ENCODE data around the gene CPED1.
"Not testable (repeated sequence)": the region's sequence is repeated elsewhere in the genome, so short reads cannot be mapped to it uniquely, and the experiment has no call there.

The CPED1 gene

GRCh38 chr7:121187222-121187621, 198.7 kb downstream of the CPED1 start:
- no peak for DNase-seq (ENCODE audit: low read depth)

- no peak for DNase-seq (ENCODE audit: low read depth)
Measured at GRCh38 chr7:121187676-121188075, 199.2 kb downstream of the CPED1 start.

- DNase-seq (ENCODE audit: low read depth) = no peak
Measured at GRCh38 chr7:121192834-121193233, 204.3 kb downstream of the CPED1 start.

- no peak for DNase-seq (ENCODE audit: low read depth)
Measured at GRCh38 chr7:121195010-121195409, 206.5 kb downstream of the CPED1 start.

- no peak for DNase-seq (ENCODE audit: low read depth)
Measured at GRCh38 chr7:121195874-121196273, 207.4 kb downstream of the CPED1 start.

- no peak for DNase-seq (ENCODE audit: low read depth)
Measured at GRCh38 chr7:121196286-121196685, 207.8 kb downstream of the CPED1 start.

GRCh38 chr7:121197455-121197854, 208.9 kb downstream of the CPED1 start:
- DNase-seq (ENCODE audit: low read depth) = no peak

GRCh38 chr7:121198502-121198901, 210.0 kb downstream of the CPED1 start:
- no peak for DNase-seq (ENCODE audit: low read depth)

GRCh38 chr7:121202125-121202524, 213.6 kb downstream of the CPED1 start:
- no peak for DNase-seq (ENCODE audit: low read depth)

- no peak for DNase-seq (ENCODE audit: low read depth)
Measured at GRCh38 chr7:121202834-121203233, 214.3 kb downstream of the CPED1 start.

GRCh38 chr7:121204537-121204936, 216.0 kb downstream of the CPED1 start:
- DNase-seq (ENCODE audit: low read depth) = no peak

- DNase-seq (ENCODE audit: low read depth) = no peak
Measured at GRCh38 chr7:121205777-121206176, 217.3 kb downstream of the CPED1 start.

GRCh38 chr7:121211253-121211652, 222.7 kb downstream of the CPED1 start:
- DNase-seq (ENCODE audit: low read depth) = no peak

GRCh38 chr7:121212036-121212435, 223.5 kb downstream of the CPED1 start:
- DNase-seq (ENCODE audit: low read depth) = no peak

GRCh38 chr7:121214657-121215056, 226.1 kb downstream of the CPED1 start:
- DNase-seq (ENCODE audit: low read depth) = no peak

- no peak for DNase-seq (ENCODE audit: low read depth)
Measured at GRCh38 chr7:121219026-121219425, 230.5 kb downstream of the CPED1 start.

- not testable (repeated sequence) for DNase-seq (ENCODE audit: low read depth)
Measured at GRCh38 chr7:121221108-121221507, 232.6 kb downstream of the CPED1 start.

- DNase-seq (ENCODE audit: low read depth) = no peak
Measured at GRCh38 chr7:121228779-121229178, 240.3 kb downstream of the CPED1 start.

GRCh38 chr7:121235201-121235600, 246.7 kb downstream of the CPED1 start:
- no peak for DNase-seq (ENCODE audit: low read depth)

- no peak for DNase-seq (ENCODE audit: low read depth)
Measured at GRCh38 chr7:121237601-121238000, 249.1 kb downstream of the CPED1 start.

- DNase-seq (ENCODE audit: low read depth) = no peak
Measured at GRCh38 chr7:121244120-121244870, 255.8 kb downstream of the CPED1 start.

GRCh38 chr7:121251367-121251766, 262.9 kb downstream of the CPED1 start:
- not testable (repeated sequence) for DNase-seq (ENCODE audit: low read depth)

GRCh38 chr7:121252523-121253235, 264.2 kb downstream of the CPED1 start:
- DNase-seq (ENCODE audit: low read depth) = not testable (repeated sequence)

GRCh38 chr7:121259826-121260225, 271.3 kb downstream of the CPED1 start:
- DNase-seq (ENCODE audit: low read depth) = no peak
